Cardiac muscle cell (in vitro differentiated cells and primary cell): Measurements from ENCODE around the gene REST. TPM values are rescaled to one million over a fixed set of nuclear protein-coding genes. Genes with fewer than 3 reads are reported as not detected.

Experiments
- DNase-seq, 2 donors: peaks; one replicate each; pipeline versions ENCODE4 v3.0.0 to v3.0.0-alpha.2; 2010 to 2017; ENCODE audit warnings: low read depth in 1 of 2, low spot score in 1 of 2
- H3K27ac ChIP-seq: fragments of 200-600 bp; sonication (generic); 2 replicates; pipeline ENCODE4 v1.5.1; 2016
- H3K27me3 ChIP-seq: fragments of 200-600 bp; sonication (generic); 2 replicates; pipeline ENCODE4 v1.6.0; 2016; ENCODE audit warnings: control low read depth
- H3K36me3 ChIP-seq: fragments of 200-600 bp; sonication (generic); 2 replicates; pipeline ENCODE4 v1.5.1; 2016; ENCODE audit warnings: control low read depth
- H3K4me1 ChIP-seq: fragments of 200-600 bp; sonication (generic); 2 replicates; pipeline ENCODE4 v1.8.1; 2017; ENCODE audit warnings: low read depth, mild to moderate bottlenecking, mixed run types
- H3K4me3 ChIP-seq: fragments of 200-600 bp; sonication (generic); 2 replicates; pipeline ENCODE4 v1.5.1; 2016; ENCODE audit warnings: mild to moderate bottlenecking
- H3K9me3 ChIP-seq: fragments of 200-600 bp; sonication (generic); 2 replicates; pipeline ENCODE4 v1.5.1; 2017; ENCODE audit warnings: low read depth, mild to moderate bottlenecking, control low read depth
- CTCF ChIP-seq: IDR thresholded peaks from 2 replicates; pipeline ENCODE4 v1.5.1; 2012; ENCODE audit warnings: low read depth, mild to moderate bottlenecking, low read length
- polyA plus RNA-seq: library from polyadenylated mRNA; unstranded; fragments of >200 nt; fragmentation: Nextera tagmentation; extraction: Ambion mirVana; gene quantifications from 2 replicates; pipeline ENCODE4 v1.2.1, GENCODE V29; 2016
- total RNA-seq: library from RNA; depleted of rRNA; stranded (reverse); fragments of >200 nt; gene quantifications from 2 replicates; pipeline ENCODE4 v1.2.3, GENCODE V29; 2016

REST gene
- total and polyA plus RNA-seq, 2 experiments from 2014 or later, result 66.1 to 89.0 TPM

- no peak for DNase-seq
- H3K4me1 ChIP-seq, result no peaks in the 10 kb centered on the region
- no peaks in the 10 kb centered on the region for H3K36me3 ChIP-seq
- no peak overlapping the region for H3K27ac ChIP-seq
- H3K27me3 ChIP-seq, result peaks cover 14% of the 10 kb centered on the region
- TF ChIP-seq CTCF, result no peak
- no peaks in the 10 kb centered on the region for H3K9me3 ChIP-seq
- no peak overlapping the region for H3K4me3 ChIP-seq
Measured at GRCh38 chr4:56902703-56903102, 5.0 kb upstream of the REST start.

GRCh38 chr4:56905796-56906195 lies 1.9 kb upstream of the REST start:
- Histone ChIP-seq H3K4me3 (no peak overlapping the region), H3K27me3 (peaks cover 14% of the 10 kb centered on the region), H3K4me1 (peaks cover 9% of the 10 kb centered on the region), H3K36me3 (no peaks in the 10 kb centered on the region), H3K27ac (no peak overlapping the region), H3K9me3 (no peaks in the 10 kb centered on the region)
- TF ChIP-seq CTCF, result no peak
- DNase-seq, result no peak

- H3K27me3 ChIP-seq, result peaks cover 14% of the 10 kb centered on the region
- H3K36me3 ChIP-seq, result peaks cover 4% of the 10 kb centered on the region
- peaks cover 19% of the 10 kb centered on the region for H3K4me1 ChIP-seq
- H3K27ac ChIP-seq, result no peak overlapping the region
- TF ChIP-seq CTCF, result no peak
- peak; percentile 9 to 21 for DNase-seq
- H3K9me3 ChIP-seq, result no peaks in the 10 kb centered on the region
- peak overlapping the region; percentile 95 for H3K4me3 ChIP-seq
Measured at GRCh38 chr4:56906489-56907393, 959 bp upstream of the REST start.

GRCh38 chr4:56908206-56909085 lies 746 bp downstream of the REST start:
- peaks cover 14% of the 10 kb centered on the region for H3K27me3 ChIP-seq
- TF ChIP-seq CTCF, result no peak
- H3K4me3 ChIP-seq, result peak overlapping the region; percentile 95
- peak overlapping the region; percentile 99 for H3K27ac ChIP-seq
- peaks cover 22% of the 10 kb centered on the region for H3K4me1 ChIP-seq
- peaks cover 7% of the 10 kb centered on the region for H3K36me3 ChIP-seq
- H3K9me3 ChIP-seq, result no peaks in the 10 kb centered on the region
- peak; percentile 77 to 91 for DNase-seq

- peak; percentile 3 for TF ChIP-seq CTCF
- peak; percentile 64 to 80 for DNase-seq
Measured at GRCh38 chr4:56909086-56909894, 1.6 kb downstream of the REST start.

More at GRCh38 chr4:56909086-56909894, 1.6 kb downstream of the REST start:
- Histone ChIP-seq H3K36me3 (peaks cover 9% of the 10 kb centered on the region), H3K27ac (peak overlapping the region; percentile 99), H3K9me3 (no peaks in the 10 kb centered on the region), H3K4me3 (peak overlapping the region; percentile 95), H3K4me1 (peaks cover 22% of the 10 kb centered on the region), H3K27me3 (peaks cover 14% of the 10 kb centered on the region)
